Nephron progenitor cell (in vitro differentiated cells): ENCODE results near the gene FBXO15.

ENCODE experiments used
- DNase-seq: peaks from one replicate; pipeline ENCODE4 v3.0.0; 2021
- H3K27ac Mint-ChIP-seq: 2 replicates; pipeline ENCODE4 v1.8.0; 2021; ENCODE audit warnings: mild to moderate bottlenecking, moderate library complexity, mixed read lengths
- H3K27me3 Mint-ChIP-seq: 2 replicates; pipeline ENCODE4 v1.8.0; 2021; ENCODE audit warnings: mild to moderate bottlenecking, low read depth, mixed read lengths; ENCODE audit not compliant: poor library complexity
- H3K36me3 Mint-ChIP-seq: 2 replicates; pipeline ENCODE4 v1.8.0; 2021; ENCODE audit warnings: low read depth, mixed read lengths
- H3K4me1 Mint-ChIP-seq: 2 replicates; pipeline ENCODE4 v1.8.0; 2021; ENCODE audit warnings: mixed read lengths
- H3K4me3 Mint-ChIP-seq: 2 replicates; pipeline ENCODE4 v1.8.0; 2021; ENCODE audit warnings: mild to moderate bottlenecking, moderate library complexity, mixed read lengths
- H3K9me3 Mint-ChIP-seq: 2 replicates; pipeline ENCODE4 v1.8.0; 2021; ENCODE audit warnings: mild to moderate bottlenecking, moderate library complexity, mixed read lengths
- CTCF ChIP-seq: fragments of 200-600 bp; sonication (generic); IDR thresholded peaks from 2 replicates; pipeline ENCODE4 v1.5.0; 2021; ENCODE audit warnings: antibody characterized with exemption

FBXO15 gene

GRCh38 chr18:74069178-74070050 is 78.2 kb downstream of the FBXO15 start:
- no peak for TF ChIP-seq CTCF
- Mint-ChIP-seq H3K27ac (no peak overlapping the region), H3K36me3 (no peaks in the 10 kb centered on the region), H3K9me3 (no peaks in the 10 kb centered on the region), H3K27me3 (no peaks in the 10 kb centered on the region), H3K4me3 (no peak overlapping the region), H3K4me1 (no peaks in the 10 kb centered on the region)
- no peak for DNase-seq

- no peak for TF ChIP-seq CTCF
- Mint-ChIP-seq H3K36me3 (no peaks in the 10 kb centered on the region), H3K27me3 (no peaks in the 10 kb centered on the region), H3K9me3 (no peaks in the 10 kb centered on the region), H3K4me1 (no peaks in the 10 kb centered on the region), H3K4me3 (no peak overlapping the region), H3K27ac (no peak overlapping the region)
- no peak for DNase-seq
These were observed 79.3 kb downstream of the FBXO15 start for GRCh38 chr18:74068296-74068695.

- H3K27me3 Mint-ChIP-seq = peaks cover 3% of the 10 kb centered on the region
- TF ChIP-seq CTCF = no peak
- H3K36me3 Mint-ChIP-seq = no peaks in the 10 kb centered on the region
- H3K9me3 Mint-ChIP-seq = no peaks in the 10 kb centered on the region
- H3K4me1 Mint-ChIP-seq = peaks cover 3% of the 10 kb centered on the region
- H3K4me3 Mint-ChIP-seq = no peak overlapping the region
- DNase-seq = no peak
- H3K27ac Mint-ChIP-seq = no peak overlapping the region
These were observed 81.6 kb downstream of the FBXO15 start for GRCh38 chr18:74066018-74066417.

- Mint-ChIP-seq H3K27me3 (peaks cover 3% of the 10 kb centered on the region), H3K4me1 (peaks cover 7% of the 10 kb centered on the region), H3K36me3 (no peaks in the 10 kb centered on the region), H3K9me3 (no peaks in the 10 kb centered on the region), H3K27ac (no peak overlapping the region), H3K4me3 (no peak overlapping the region)
- no peak for DNase-seq
- no peak for TF ChIP-seq CTCF
These were observed 82.3 kb downstream of the FBXO15 start for GRCh38 chr18:74065366-74065765.

- Mint-ChIP-seq H3K4me1 (peaks cover 7% of the 10 kb centered on the region), H3K4me3 (no peak overlapping the region)
These were observed 83.1 kb downstream of the FBXO15 start for GRCh38 chr18:74064510-74064909.

More at GRCh38 chr18:74064510-74064909, 83.1 kb downstream of the FBXO15 start:
- Mint-ChIP-seq H3K36me3 (no peaks in the 10 kb centered on the region), H3K27ac (no peak overlapping the region), H3K9me3 (no peaks in the 10 kb centered on the region), H3K27me3 (peaks cover 3% of the 10 kb centered on the region)
- DNase-seq = no peak
- TF ChIP-seq CTCF = no peak
